ENCODE data around the gene ZNF776.
A peak's percentile ranks its signal among the peaks of the same experiment; 100 is the strongest.
"Not testable (repeated sequence)": the region's sequence is repeated elsewhere in the genome, so short reads cannot be mapped to it uniquely, and the experiment has no call there.

The ZNF776 gene

GRCh38 chr19:57746580-57747471 is at the start of gene ZNF776:
TSS of gene ZNF776 (plus strand) at chr19:57746815. CDS start at chr19:57747059, 244 bp downstream.
- DNase-seq (ENCODE audit: low read depth): peak; percentile 62

GRCh38 chr19:57701625-57702024 is 45.0 kb upstream of the ZNF776 start:
- no peak for DNase-seq (ENCODE audit: low read depth)

GRCh38 chr19:57706346-57706745 is 40.3 kb upstream of the ZNF776 start:
- DNase-seq (ENCODE audit: low read depth): no peak

GRCh38 chr19:57708641-57709361 is 37.8 kb upstream of the ZNF776 start, which contains the start of gene ZNF154:
TSS of gene ZNF154 (minus strand) at chr19:57709204. CDS start at chr19:57708971, 233 bp downstream.
- DNase-seq (ENCODE audit: low read depth): peak; percentile 35

GRCh38 chr19:57709616-57710015 is 37.0 kb upstream of the ZNF776 start:
- no peak for DNase-seq (ENCODE audit: low read depth)

- no peak for DNase-seq (ENCODE audit: low read depth)
These were observed 34.4 kb upstream of the ZNF776 start for GRCh38 chr19:57712222-57712621.

- DNase-seq (ENCODE audit: low read depth): no peak
These were observed 27.2 kb upstream of the ZNF776 start for GRCh38 chr19:57719424-57719823.

- DNase-seq (ENCODE audit: low read depth): no peak
These were observed 26.6 kb upstream of the ZNF776 start for GRCh38 chr19:57719901-57720519.

GRCh38 chr19:57720878-57721277 is 25.7 kb upstream of the ZNF776 start:
- DNase-seq (ENCODE audit: low read depth): no peak

GRCh38 chr19:57738320-57738719 is 8.3 kb upstream of the ZNF776 start:
- not testable (repeated sequence) for DNase-seq (ENCODE audit: low read depth)

GRCh38 chr19:57738770-57739169 is 7.8 kb upstream of the ZNF776 start:
- not testable (repeated sequence) for DNase-seq (ENCODE audit: low read depth)

- DNase-seq (ENCODE audit: low read depth): no peak
These were observed 825 bp downstream of the ZNF776 start for GRCh38 chr19:57747472-57747807.

GRCh38 chr19:57748029-57748428 is 1.4 kb downstream of the ZNF776 start:
- no peak for DNase-seq (ENCODE audit: low read depth)

GRCh38 chr19:57754091-57754673 is 7.6 kb downstream of the ZNF776 start:
- no peak for DNase-seq (ENCODE audit: low read depth)

- no peak for DNase-seq (ENCODE audit: low read depth)
These were observed 8.4 kb downstream of the ZNF776 start for GRCh38 chr19:57755031-57755430.

- DNase-seq (ENCODE audit: low read depth): no peak
These were observed 11.3 kb downstream of the ZNF776 start for GRCh38 chr19:57757941-57758340.

- no peak for DNase-seq (ENCODE audit: low read depth)
These were observed 12.5 kb downstream of the ZNF776 start for GRCh38 chr19:57759096-57759495.

GRCh38 chr19:57769345-57770131 is 22.9 kb downstream of the ZNF776 start, which contains the start of gene ZNF586:
TSS of gene ZNF586 (plus strand) at chr19:57769676. CDS start at chr19:57769843, 167 bp downstream.
- peak; percentile 70 for DNase-seq (ENCODE audit: low read depth)

GRCh38 chr19:57771417-57771816 is 24.8 kb downstream of the ZNF776 start:
- no peak for DNase-seq (ENCODE audit: low read depth)

- DNase-seq (ENCODE audit: low read depth): no peak
These were observed 26.9 kb downstream of the ZNF776 start for GRCh38 chr19:57773488-57773887.

GRCh38 chr19:57776764-57777296 is 30.2 kb downstream of the ZNF776 start:
- DNase-seq (ENCODE audit: low read depth): no peak
